Measurements from ENCODE around the gene RBFA.
"Not testable (repeated sequence)": the region's sequence is repeated elsewhere in the genome, so short reads cannot be mapped to it uniquely, and the experiment has no call there.

The RBFA gene, protein sequence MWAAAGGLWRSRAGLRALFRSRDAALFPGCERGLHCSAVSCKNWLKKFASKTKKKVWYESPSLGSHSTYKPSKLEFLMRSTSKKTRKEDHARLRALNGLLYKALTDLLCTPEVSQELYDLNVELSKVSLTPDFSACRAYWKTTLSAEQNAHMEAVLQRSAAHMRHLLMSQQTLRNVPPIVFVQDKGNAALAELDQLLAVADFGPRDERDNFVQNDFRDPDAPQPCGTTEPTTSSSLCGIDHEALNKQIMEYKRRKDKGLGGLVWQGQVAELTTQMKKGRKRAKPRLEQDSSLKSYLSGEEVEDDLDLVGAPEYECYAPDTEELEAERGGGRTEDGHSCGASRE

DNA sequence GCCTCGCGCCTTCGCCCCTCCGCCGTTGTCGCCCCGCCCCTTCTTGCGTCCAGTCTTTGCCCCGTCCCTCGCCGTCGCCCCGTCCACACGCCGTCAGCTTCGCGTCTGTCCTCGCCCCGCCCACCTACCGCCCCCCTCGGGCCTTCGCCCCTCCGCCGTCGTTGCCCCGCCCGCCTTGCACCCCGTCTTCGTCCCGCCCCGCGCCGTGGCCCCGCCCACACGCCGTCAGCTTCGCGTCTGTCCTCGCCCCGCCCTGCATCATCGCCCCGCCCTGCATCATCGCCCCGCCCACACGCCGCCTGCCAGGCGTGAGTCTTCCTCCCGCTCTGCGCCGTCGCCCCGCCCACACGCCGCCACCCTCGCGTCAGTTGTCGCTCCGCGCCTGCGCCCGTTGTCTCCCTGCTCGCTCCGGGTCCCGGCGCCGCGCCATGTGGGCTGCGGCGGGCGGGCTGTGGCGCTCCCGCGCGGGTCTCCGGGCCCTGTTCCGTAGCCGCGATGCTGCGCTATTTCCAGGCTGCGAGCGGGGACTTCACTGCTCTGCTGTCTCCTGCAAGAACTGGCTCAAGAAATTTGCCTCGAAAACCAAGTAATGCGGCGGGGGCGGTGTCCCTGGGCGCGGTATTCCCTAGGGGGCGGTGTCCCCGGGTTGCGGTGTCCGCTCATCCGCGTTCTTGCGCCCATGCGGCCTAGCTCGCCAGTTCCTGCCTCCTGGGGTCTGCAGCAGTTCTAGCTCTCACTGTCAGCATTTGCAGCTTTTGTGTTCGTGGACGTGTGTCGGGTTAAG lies at the start of gene RBFA:
RBFA (plus strand) TSS at position 367 of the 784 bp plus-strand sequence; CDS start at position 429, 62 bp downstream.
- peak; percentile 90 to 100 (median 99) for DNase-seq

DNA sequence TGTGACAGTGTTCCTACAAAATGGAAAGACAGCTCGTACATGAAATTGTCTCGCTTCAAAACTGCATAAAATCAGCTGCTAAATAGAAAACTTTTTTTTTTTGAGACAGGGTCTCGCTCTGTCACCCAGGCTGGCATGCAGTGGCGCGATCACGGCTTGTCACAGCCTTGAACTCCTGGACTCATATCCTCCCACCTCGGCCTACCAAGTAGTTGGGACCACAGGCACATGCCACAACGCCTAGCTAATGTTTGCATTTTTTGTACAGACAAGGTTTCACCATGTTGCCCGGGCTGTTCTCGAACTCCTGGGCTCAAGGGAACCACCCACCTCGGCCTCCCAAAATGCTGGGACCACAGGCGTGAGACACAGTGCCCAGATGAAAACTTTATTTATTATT lies 49.1 kb upstream of the RBFA start:
- no peak for DNase-seq

DNA sequence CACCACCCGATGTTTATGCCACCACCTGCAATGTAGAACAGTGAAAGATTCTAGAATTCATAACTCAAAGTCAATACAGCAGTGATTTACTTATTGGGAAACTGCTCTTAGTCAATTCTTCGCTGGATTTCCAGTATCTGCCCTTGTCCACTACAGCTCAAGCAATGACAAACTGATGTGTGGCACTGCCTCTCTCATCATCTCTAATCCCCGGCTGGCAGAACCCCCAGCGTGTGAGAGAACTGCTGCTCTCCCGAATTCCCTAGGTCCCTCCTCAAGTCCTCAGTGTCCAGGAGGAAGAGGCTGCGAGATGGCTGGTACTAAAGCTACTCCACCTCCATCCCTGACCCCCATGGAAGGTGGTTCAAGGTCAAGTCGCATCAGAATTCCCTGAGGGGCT lies 47.5 kb upstream of the RBFA start:
- DNase-seq: no peak

DNA sequence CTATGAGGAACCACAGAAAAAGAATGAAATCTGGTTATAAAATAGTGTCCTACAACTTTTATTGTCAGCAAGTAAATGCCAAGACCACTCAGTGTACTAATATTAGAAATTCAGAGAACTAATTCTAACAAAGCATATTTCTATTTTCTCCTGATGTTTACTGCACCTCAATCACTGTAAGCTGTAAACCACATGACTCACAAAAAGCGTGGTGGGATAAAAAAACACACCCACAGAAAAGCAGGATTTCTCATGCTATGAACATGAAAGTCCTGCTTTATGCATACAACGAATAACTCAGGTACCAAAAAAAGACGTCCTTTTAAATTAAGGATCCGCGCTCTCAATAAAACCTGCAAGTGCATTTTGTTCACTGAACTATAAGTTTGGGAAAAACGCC lies 46.7 kb upstream of the RBFA start:
- no peak for DNase-seq

DNA sequence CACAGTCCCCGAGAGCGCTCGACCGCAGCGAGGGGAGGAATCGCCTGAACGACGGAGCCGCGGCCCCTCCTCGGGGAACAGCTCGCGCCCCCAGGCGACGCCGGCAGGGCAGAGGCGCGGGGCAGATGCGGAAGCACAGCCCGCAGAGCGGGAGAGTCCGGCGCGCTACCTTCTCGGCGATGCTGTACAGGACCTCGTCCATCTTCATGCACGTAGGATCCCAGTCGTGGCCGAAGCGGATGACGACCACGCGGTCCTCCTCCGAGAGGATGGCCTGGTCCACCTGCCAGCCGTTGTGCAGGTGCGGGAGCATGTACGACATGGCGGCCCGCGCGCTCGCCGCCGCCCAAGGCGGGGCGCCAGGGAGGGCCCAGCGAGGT lies 46.2 kb upstream of the RBFA start:
- DNase-seq: peak in 22 of 56 donors; percentile 46 to 84 (median 70)

DNA sequence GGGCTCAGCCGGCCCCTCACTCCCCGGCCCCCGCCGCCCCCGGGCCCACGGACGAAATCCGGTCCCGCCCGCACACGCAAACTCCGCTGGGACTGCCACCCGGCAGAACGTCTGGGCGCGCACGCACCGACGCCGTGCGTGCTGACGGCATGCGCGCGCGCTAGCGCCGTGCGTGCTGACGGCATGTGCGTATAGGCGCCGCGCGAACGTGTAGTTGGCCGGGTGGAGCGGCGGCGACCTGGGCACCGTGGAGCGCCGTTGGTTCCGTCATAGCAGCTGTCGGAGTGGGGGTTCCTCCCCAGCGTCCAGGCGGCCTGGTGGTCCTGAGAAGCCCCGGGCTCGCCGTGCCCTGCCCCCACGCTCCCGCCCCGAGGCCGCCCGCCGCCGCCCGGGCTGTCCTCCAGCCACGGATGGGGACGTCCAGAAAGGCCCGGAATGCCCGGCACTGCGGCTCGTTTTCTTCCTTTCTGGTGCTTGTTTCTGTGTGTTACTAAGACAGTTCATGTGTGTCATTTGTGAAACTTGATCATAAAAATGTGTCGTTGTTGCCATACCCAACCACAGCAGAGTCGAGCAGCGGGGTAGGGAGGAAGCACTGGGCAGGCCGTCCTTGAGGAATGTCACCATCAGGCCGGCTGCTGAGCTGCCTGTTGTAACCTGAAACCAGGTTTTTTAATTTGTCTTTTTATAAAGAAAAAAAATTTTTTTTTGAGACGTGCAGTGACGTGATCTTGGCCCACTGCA lies 45.6 kb upstream of the RBFA start, which contains the start of gene TXNL4A:
TXNL4A (minus strand) TSS at position 113 of the 744 bp plus-strand sequence. CDS start 171 bp downstream, outside the sequence.
- peak in 55 of 56 donors; percentile 36 to 93 (median 75) for DNase-seq

DNA sequence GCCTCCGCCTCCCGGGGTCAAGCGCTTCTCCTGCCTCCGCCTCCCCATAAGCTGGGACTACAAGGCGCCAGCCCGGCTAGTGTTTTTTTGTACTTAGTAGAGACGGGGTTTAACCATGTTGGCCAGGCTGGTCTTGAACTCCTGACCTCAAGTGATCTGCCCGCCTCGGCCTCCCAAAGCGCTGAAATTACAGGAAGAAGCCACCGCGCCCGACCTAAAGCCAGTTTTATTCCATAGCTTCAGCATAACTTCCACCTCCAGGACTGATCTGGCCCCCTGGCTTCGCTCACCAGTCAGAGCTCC lies 45.1 kb upstream of the RBFA start:
- peak in 1 of 56 donors; percentile 32 for DNase-seq

DNA sequence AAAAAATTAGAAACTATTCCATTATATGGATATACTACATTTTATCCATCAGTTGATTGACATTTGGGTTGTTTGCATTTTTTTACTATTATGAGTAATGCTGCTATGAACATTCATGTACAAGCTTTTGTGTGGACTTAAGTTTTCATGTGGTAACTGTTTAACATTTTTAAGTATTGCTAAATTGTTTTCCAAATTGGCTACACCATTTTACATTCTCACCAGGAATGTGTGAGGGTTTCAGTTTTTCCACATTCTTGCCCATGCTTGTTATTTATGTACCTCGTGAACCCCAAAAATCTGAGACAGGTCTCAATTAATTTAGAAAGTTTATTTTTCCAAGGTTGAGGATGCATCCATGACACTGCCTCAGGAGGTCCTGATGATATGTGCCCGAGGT lies 42.7 kb upstream of the RBFA start:
- no peak for DNase-seq

DNA sequence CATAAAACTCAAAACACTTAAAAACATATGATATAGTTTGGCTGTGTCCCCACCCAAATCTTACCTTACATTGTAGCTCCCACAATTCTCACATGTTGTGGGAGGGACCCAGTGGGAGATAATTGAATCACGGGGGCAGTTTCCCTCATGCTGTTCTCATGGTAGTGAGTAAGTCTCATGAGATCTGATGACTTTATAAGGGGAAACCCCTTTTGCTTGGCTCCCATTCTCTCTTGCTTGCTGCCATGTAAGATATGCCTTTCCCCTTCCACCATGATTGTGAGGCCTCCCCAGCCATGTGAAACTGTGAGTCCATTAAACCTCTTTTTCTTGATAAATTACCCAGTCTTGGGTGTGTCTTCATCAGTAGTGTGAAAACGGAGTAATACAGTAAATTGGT lies 34.5 kb upstream of the RBFA start:
- not testable (repeated sequence) for DNase-seq

DNA sequence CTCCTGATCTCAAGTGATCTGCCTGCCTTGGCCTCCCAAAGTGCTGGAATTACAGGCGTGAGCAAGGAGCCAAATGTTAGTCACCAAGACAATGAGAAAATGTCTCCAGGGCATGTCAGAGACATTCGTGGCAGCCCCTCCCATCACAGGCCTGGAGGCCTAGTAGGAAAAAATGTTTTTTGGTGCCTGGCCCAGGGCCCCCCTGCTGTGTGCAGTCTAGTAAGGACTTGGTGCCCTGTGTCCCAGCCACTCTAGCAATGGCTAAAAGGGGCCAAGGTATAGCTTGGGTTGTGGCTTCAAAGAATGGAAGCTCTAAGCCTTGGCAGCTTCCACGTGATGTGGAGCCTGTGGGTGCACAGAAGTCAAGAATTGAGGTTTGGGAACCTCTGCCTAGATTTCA lies 33.4 kb upstream of the RBFA start:
- DNase-seq: no peak

DNA sequence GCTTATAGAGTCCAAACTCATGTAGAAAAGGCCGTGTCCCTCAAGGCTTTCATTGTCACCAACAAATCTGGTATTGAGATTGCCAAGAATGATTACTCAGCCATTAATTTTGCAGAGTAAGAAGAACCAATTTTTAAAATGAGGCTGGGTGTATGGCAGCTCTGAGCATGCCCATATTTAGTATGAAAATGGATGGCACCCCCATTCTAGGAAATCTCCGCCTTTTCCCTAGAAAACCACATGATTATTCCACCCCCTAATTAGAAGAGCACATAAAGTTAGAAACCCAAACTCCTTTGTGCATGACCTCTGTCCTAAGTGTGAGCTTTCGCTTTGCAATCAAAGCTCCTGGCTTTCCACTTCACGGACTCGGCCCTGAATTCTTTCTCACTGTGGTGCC lies 31.8 kb upstream of the RBFA start:
- no peak for DNase-seq

DNA sequence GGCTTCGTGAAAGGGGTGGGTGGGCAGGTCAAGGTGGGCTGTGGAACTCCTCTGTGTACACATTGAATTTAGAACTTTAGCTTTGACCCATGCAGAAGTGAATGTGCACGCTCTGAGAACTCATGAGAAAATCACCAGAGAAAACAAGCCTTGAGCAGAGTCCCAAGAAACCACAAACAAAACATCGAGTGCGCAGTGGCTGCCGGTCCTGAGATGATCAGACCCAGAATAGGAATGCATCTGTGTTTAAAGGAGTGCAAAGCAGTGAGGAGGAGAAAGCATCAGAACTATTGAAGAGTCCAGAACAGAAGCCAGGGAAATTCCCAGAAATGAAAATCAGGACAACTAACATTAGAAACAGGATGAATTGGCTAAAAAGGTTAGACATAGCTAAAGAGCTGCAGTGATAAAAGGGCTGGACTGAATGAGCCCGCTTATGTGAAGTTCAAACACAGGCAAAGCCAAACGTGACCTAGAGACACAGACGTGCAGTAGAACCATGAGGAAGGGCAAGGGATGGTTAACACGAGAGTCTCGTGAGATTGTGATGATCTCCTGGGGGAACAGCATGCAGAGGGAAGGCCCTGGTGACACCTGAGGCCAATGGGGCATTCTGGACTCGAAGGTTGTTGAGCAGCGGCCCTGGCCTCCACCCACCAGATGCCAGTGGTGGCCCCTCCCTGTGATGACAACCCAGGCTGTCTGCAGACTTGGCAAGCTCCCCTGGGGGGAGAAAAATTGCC lies 29.5 kb upstream of the RBFA start:
- no peak for DNase-seq

DNA sequence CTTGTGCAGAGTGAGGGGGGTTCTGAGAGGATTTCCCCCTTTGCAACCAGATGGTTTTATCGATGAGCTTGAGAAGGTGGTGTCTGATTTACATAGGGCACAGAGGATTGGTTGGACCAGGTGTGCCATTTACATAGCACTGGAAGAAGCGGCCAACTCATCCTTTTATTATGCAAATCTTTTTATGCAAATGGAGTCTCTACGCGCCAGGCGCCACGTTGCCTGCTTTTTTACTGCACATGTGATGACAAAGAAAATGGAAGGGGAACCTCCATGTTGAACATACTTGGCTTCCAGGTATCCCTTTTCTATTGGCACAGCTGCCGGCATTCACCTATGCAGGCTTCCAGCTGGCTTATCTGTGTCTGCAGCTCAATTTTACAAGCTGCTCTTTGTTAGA lies 27.5 kb upstream of the RBFA start:
- no peak for DNase-seq

DNA sequence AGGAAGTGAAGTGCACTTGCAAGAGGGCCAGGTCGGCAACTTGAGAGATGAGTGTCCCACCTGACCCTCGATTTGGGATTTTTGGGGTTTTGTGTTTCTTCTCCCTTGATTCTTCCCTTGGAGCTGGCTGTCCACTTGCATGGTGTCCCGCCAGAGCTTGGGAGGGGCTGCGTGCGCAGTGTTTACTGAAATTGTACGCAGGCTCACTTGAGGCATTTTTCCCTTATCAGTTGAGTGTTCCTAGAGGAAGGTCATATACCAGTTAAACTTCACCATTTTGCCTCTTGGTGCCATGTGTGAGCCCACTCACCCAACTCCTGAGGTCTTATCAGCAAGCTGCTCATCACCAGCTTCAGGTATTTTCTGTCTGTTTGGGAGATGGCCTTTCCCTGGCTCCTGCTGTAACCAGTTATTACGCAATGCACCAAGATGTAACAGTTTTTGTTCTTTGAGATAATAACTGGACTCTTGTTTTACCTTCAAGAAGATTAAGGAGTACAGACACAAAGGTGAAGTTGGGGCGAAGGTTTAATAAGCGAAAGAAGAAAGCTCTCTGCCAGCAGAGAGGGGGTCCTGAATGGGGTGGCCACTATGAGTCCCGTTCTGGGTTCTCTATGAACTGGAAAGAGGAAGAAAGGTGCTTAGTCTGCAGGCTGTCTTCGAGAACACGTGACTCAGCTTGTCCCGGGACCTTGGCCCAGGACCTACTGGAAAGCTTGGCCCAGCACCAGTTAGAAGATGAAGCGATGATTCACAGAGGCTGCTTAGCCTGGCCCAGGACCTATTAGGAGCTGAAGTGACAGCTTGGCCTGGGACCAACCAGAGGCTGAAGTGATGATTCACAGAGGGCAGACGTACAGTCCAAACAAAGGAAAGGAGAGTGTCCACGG lies 24.3 kb upstream of the RBFA start:
- peak in 14 of 56 donors; percentile 3 to 55 (median 14) for DNase-seq

DNA sequence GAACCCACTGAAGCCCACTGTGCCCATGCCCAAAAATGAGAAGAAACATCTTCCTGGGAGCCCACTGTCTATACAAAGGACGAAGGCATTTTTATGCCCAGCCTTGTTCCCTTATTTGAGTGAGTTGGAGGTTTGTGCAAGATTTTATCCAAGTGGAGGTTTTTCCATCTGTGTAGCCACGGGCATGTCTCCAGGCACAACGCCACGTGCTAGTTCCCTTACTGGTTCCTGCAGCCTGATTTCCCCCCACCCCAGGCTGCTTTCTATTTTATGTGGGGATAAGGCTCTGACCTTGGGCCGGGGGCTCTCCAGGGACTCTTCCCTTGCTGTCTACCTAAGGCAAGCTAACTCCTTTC lies 23.7 kb upstream of the RBFA start:
- DNase-seq: peak in 1 of 56 donors; percentile 47

DNA sequence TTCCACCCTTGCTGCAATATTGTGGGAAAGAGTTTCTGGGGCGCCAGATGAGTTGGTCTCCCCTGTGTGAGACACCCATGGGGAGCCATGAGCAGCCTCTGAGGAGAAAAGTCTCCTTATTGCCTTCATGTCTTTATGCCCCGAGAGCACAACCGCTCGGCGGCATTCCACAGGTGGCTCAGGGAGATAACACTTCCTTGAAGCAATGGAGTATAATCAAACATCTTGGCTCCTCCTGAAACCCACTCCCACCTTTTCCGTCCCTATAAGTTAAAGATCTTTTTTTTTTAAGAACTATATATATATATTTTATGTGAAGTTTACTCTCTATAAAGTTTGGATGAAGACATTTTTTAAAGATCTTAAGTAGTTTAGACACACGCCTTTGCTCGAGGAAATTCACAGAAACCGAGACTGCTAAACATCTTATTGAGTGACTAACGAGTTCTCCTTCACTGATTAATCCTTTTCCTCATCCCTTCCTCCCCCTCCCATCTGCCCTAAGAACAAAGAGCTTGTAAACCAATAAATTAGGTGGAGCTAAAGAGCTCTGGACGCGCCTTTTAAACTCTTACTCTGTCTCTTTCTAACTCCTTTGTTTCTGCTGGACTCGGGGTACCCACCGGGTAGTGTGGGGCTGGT lies 22.6 kb upstream of the RBFA start:
- DNase-seq: not testable (repeated sequence)

DNA sequence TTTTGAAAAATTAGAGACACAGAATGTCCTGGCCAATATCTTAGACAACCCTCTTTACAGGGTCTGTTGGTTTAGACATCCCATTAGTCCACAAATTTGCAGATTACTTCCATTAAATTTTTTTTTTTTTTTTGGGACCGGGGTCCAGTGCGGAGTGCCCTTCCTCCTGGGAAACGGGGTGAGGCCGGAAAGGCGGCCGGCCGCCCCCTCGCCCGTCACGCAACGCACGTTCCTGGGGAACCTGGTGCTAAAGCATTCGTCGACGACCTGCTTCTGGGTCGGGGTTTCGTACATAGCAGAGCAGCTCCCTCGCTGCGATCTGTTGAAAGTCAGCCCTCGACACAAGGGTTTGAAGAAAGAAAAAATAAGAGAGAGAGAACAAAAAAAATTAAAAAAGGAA lies 21.5 kb upstream of the RBFA start:
- no peak for DNase-seq

DNA sequence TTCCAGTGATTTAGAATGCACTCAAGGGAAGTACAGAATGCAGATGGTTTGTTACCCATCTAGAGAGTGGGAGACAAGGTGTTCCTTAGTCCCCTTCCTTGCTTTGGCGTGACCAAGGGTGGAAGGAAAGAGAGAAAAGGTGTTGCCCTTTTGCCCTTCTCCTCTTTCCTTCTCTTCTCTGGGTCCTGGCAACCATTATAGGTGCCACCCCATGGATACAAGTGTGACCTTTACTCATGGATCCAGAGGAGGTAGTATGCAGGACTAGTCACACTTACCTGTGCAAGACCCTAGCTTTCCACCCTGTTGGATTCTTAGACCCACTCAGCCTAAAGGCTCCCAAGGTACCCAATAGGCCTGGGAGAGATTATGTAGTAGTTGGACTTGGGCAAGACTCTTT lies 11.6 kb upstream of the RBFA start:
- DNase-seq: no peak

DNA sequence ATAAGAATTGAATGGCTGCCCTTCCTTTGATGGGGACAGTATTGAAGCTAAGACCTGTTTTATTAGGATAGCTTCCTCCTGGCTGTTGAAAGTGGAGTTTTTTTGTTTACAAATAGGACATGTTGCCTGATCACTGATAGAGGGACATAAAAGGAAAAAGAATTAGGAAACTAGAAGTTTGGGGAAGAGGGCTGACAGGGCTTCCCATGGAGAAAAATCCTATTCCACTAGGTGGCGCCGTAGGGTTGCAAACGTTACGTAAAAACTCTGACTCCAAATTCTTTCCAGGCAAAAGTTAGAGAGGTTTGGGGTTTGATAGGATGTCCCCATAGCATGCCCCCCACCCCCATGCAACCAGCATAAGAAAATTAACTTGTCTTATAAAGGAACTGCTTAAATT lies 11.1 kb upstream of the RBFA start:
- no peak for DNase-seq

DNA sequence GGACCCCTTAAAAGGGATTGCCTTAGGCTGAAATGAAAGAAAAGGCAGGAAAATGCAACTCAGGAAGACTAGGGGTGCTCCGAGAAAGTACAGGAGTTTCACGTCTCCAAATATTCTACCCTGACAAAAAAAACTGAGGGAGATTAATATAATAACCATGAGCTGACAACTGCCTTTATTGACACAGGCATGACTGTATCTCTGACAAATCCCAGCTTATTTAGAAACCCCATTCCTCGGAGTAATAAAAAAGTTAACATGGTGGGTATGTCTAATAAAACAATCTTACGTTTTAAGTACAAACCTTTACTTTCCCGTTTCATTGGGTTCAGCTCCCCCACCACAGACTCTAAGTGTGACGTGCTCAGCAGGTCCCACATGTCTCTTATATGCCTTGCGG lies 7.9 kb upstream of the RBFA start:
- no peak for DNase-seq
